Liver (tissue), 3 donors: ENCODE results near the gene NPAS2.

ENCODE experiments used
- RAD21 ChIP-seq, 2 donors: IDR thresholded peaks; 2 replicates each; pipeline ENCODE4 v1.6.1; 2016; ENCODE audit warnings: antibody characterized with exemption in 2 of 2, mild to moderate bottlenecking in 2 of 2
- TF ChIP-seq, protein P1 (sequence below): fragments of 150-350 bp; IDR thresholded peaks from 2 replicates; pipeline ENCODE4 v1.5.1; 2017; ENCODE audit warnings: improper control_type of control experiment, low read depth, low read length; ENCODE audit not compliant: missing input control
- TF ChIP-seq, protein P2 (sequence below): IDR thresholded peaks from 2 replicates; pipeline ENCODE4 v1.6.1; 2016; ENCODE audit warnings: antibody characterized with exemption
- donor health status: healthy.
- donor health status: healthy.

DNA sequence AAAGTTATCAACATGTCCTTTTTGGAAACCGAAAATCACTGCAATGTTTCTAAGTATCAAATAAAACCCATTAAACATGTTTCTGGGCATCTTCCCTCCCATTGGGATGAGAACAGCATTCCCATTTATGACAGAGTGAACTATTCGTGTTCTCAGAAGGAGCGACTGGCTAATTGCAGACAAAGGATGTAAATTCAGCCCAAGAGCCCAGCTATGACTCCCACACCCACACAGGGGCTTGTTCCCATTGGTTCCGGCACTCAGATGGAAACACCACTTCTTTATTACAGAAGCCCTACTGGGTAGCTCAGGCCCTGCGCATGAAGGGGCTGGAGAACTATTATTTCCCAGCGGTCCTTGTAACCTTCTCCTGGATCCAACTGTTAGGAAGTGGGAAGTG, 16.6 kb upstream of the NPAS2 start:
- TF ChIP-seq, protein P1, sequence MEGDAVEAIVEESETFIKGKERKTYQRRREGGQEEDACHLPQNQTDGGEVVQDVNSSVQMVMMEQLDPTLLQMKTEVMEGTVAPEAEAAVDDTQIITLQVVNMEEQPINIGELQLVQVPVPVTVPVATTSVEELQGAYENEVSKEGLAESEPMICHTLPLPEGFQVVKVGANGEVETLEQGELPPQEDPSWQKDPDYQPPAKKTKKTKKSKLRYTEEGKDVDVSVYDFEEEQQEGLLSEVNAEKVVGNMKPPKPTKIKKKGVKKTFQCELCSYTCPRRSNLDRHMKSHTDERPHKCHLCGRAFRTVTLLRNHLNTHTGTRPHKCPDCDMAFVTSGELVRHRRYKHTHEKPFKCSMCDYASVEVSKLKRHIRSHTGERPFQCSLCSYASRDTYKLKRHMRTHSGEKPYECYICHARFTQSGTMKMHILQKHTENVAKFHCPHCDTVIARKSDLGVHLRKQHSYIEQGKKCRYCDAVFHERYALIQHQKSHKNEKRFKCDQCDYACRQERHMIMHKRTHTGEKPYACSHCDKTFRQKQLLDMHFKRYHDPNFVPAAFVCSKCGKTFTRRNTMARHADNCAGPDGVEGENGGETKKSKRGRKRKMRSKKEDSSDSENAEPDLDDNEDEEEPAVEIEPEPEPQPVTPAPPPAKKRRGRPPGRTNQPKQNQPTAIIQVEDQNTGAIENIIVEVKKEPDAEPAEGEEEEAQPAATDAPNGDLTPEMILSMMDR = no peak
- TF ChIP-seq, protein P2, sequence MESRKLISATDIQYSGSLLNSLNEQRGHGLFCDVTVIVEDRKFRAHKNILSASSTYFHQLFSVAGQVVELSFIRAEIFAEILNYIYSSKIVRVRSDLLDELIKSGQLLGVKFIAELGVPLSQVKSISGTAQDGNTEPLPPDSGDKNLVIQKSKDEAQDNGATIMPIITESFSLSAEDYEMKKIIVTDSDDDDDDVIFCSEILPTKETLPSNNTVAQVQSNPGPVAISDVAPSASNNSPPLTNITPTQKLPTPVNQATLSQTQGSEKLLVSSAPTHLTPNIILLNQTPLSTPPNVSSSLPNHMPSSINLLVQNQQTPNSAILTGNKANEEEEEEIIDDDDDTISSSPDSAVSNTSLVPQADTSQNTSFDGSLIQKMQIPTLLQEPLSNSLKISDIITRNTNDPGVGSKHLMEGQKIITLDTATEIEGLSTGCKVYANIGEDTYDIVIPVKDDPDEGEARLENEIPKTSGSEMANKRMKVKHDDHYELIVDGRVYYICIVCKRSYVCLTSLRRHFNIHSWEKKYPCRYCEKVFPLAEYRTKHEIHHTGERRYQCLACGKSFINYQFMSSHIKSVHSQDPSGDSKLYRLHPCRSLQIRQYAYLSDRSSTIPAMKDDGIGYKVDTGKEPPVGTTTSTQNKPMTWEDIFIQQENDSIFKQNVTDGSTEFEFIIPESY = no peak
- no peak for TF ChIP-seq RAD21 (IDR thresholded peaks at IDR 0.05)
